Peyer's patch (tissue), 4 donors: ENCODE results near the gene PAFAH1B2.

Experiments used
- CTCF ChIP-seq, 6 experiments: fragments of 450-650 bp in 4 of 6; fragments of 200-600 bp in 2 of 6; sonication (generic) in 1 of 6; IDR thresholded peaks; one replicate each; pipeline ENCODE4 v1.5.1; 2017 to 2019; ENCODE audit warnings: antibody characterized with exemption in 6 of 6, mild to moderate bottlenecking in 3 of 6, moderate library complexity in 1 of 6
- POLR2A ChIP-seq, 2 donors: fragments of 450-650 bp; IDR thresholded peaks; one replicate each; pipeline ENCODE4 v1.5.1; 2017; ENCODE audit warnings: antibody characterized with exemption in 2 of 2, mild to moderate bottlenecking in 2 of 2, moderate library complexity in 2 of 2

DNA sequence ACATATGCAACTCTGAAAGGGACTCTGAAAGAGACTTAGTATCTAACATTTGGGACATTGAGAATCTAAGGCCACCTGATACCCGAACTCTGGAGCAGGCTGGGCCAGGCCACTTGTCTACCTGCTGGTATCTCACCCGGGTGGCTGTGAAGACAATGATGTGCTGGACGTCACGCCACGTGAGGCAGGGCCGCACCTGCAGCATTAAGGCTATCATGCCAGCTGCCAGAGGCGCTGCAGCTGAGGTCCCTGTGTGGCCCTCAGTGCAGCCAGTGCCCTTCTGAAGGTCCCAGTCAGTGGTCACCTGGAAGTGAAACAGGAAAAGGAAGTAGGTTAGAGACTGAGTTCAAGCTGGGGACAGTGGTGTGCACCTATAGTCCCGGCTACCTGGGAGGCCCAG, 75.4 kb downstream of the PAFAH1B2 start:
- TF ChIP-seq CTCF (IDR thresholded peaks at IDR 0.05): no peak
- TF ChIP-seq POLR2A (IDR thresholded peaks at IDR 0.05): no peak
